SU-DHL-6 (cell line): ENCODE results near the gene KDM4B.

Source experiments
- CTCF ChIP-seq: fragments of 200-600 bp; sonication (generic); IDR thresholded peaks from one replicate; pipeline ENCODE4 v1.5.1; 2017; ENCODE audit warnings: antibody characterized with exemption, mild to moderate bottlenecking, low read length, moderate library complexity; ENCODE audit not compliant: insufficient read depth, poor library complexity, severe bottlenecking
- EZH2phosphoT487 ChIP-seq: fragments of 200-600 bp; sonication (generic), shearing (Covaris generic); conservative IDR thresholded peaks from 2 replicates; pipeline ENCODE4 v1.6.1; 2018; ENCODE audit warnings: mild to moderate bottlenecking, antibody characterized with exemption, low read length, moderate library complexity, mixed read lengths

- no peak for TF ChIP-seq EZH2phosphoT487
- TF ChIP-seq CTCF, result no peak
Observed at GRCh38 chr19:5028229-5028886, 59.4 kb downstream of the KDM4B start.
